Mesenchymal stem cell (in vitro differentiated cells and primary cell): ENCODE data around the gene PTPRG.

ENCODE experiments used
- DNase-seq: peaks from one replicate; pipeline ENCODE4 v3.0.0-alpha.2; 2013
- H2AFZ ChIP-seq: one replicate; pipeline ENCODE4 v1.6.1; 2013; ENCODE audit warnings: low read depth, mild to moderate bottlenecking, control low read depth, inconsistent platforms, low read length, moderate library complexity
- H2AK5ac ChIP-seq: 2 replicates; pipeline ENCODE4 v1.6.1; 2013; ENCODE audit warnings: low read length, moderate library complexity, mild to moderate bottlenecking, inconsistent platforms; ENCODE audit not compliant: severe bottlenecking
- H2BK120ac ChIP-seq: one replicate; pipeline ENCODE4 v1.6.1; 2013; ENCODE audit warnings: low read depth, mild to moderate bottlenecking, inconsistent platforms, low read length, moderate library complexity
- H2BK12ac ChIP-seq, 2 experiments: one replicate each; pipeline ENCODE4 v1.6.1; 2013; ENCODE audit warnings: inconsistent platforms in 2 of 2, low read length in 2 of 2, mild to moderate bottlenecking in 2 of 2, moderate library complexity in 2 of 2, control low read depth in 1 of 2
- H2BK15ac ChIP-seq: one replicate; pipeline ENCODE4 v1.6.1; 2013; ENCODE audit warnings: mild to moderate bottlenecking, low read depth, inconsistent platforms; ENCODE audit not compliant: poor library complexity, severe bottlenecking
- H2BK5ac ChIP-seq: 2 replicates; pipeline ENCODE4 v1.6.1; 2013; ENCODE audit warnings: low read depth, mild to moderate bottlenecking, low read length, control low read depth, inconsistent platforms; ENCODE audit not compliant: poor library complexity, severe bottlenecking
- H3K14ac ChIP-seq, 2 experiments: one replicate each; pipeline ENCODE4 v1.6.1; 2013; ENCODE audit warnings: inconsistent platforms in 2 of 2, low read length in 2 of 2, control low read depth in 1 of 2, mild to moderate bottlenecking in 1 of 2, moderate library complexity in 1 of 2
- H3K18ac ChIP-seq, 2 experiments: one replicate each; pipeline ENCODE4 v1.6.1; 2013; ENCODE audit warnings: inconsistent platforms in 2 of 2, low read length in 2 of 2, control low read depth in 1 of 2, low read depth in 1 of 2, mild to moderate bottlenecking in 1 of 2
- H3K23ac ChIP-seq, 2 experiments: one replicate each; pipeline ENCODE4 v1.6.1; 2013; ENCODE audit warnings: inconsistent platforms in 2 of 2, low read length in 2 of 2, mild to moderate bottlenecking in 2 of 2, moderate library complexity in 2 of 2, control low read depth in 1 of 2
- H3K27ac ChIP-seq: 2 replicates; pipeline ENCODE4 v1.5.1; 2013; ENCODE audit warnings: mild to moderate bottlenecking, moderate library complexity, low read length, control low read depth, inconsistent platforms; ENCODE audit not compliant: poor library complexity, severe bottlenecking
- H3K27me3 ChIP-seq, 2 experiments: 2 replicates each; pipeline versions ENCODE4 v1.6.1 to v1.7.0; 2013; ENCODE audit warnings: low read length in 2 of 2, mild to moderate bottlenecking in 2 of 2, moderate library complexity in 2 of 2, control low read depth in 1 of 2, inconsistent platforms in 1 of 2; ENCODE audit not compliant: control insufficient read depth in 1 of 2, insufficient read depth in 1 of 2
- H3K36me3 ChIP-seq, 2 experiments: 2 replicates each; pipeline versions ENCODE4 v1.6.1 to v1.7.0; 2013; ENCODE audit warnings: low read length in 2 of 2, control low read depth in 1 of 2, inconsistent platforms in 1 of 2, low read depth in 1 of 2, mild to moderate bottlenecking in 1 of 2; ENCODE audit not compliant: insufficient read depth in 2 of 2, control insufficient read depth in 1 of 2
- H3K4ac ChIP-seq, 2 experiments: one replicate each; pipeline ENCODE4 v1.6.1; 2013; ENCODE audit warnings: inconsistent platforms in 2 of 2, low read length in 2 of 2, mild to moderate bottlenecking in 2 of 2, moderate library complexity in 2 of 2, control low read depth in 1 of 2, low read depth in 1 of 2
- H3K4me1 ChIP-seq: 2 replicates; pipeline ENCODE4 v1.6.1; 2013; ENCODE audit warnings: low read depth, low read length, control low read depth; ENCODE audit not compliant: control insufficient read depth, insufficient read depth
- H3K4me2 ChIP-seq: 2 replicates; pipeline ENCODE4 v1.6.1; 2013; ENCODE audit warnings: low read length, mild to moderate bottlenecking, inconsistent platforms; ENCODE audit not compliant: poor library complexity, severe bottlenecking
- H3K4me3 ChIP-seq, 2 experiments: 2 replicates each; pipeline versions ENCODE4 v1.5.1 to v1.7.0; 2013; ENCODE audit warnings: low read length in 2 of 2, mild to moderate bottlenecking in 2 of 2, control low read depth in 1 of 2, low read depth in 1 of 2; ENCODE audit not compliant: insufficient read depth in 1 of 2
- H3K79me1 ChIP-seq: replicated peaks from 2 replicates; pipeline ENCODE4 v1.6.1; 2013; ENCODE audit warnings: mild to moderate bottlenecking, control low read depth, low read length, inconsistent platforms; ENCODE audit not compliant: poor library complexity, severe bottlenecking
- H3K9ac ChIP-seq: 2 replicates; pipeline ENCODE4 v1.7.0; 2013; ENCODE audit warnings: mild to moderate bottlenecking, low read length, moderate library complexity
- H3K9me3 ChIP-seq: 2 replicates; pipeline ENCODE4 v1.7.0; 2013; ENCODE audit warnings: mild to moderate bottlenecking, low read length; ENCODE audit not compliant: control insufficient read depth
- H4K8ac ChIP-seq: one replicate; pipeline ENCODE4 v1.6.1; 2013; ENCODE audit warnings: inconsistent platforms, mild to moderate bottlenecking, low read length, moderate library complexity
- H4K91ac ChIP-seq: one replicate; pipeline ENCODE4 v1.6.1; 2013; ENCODE audit warnings: mild to moderate bottlenecking, low read length, inconsistent platforms
- WGBS: methylation state at CpG from one replicate; pipeline ENCODE4 v1.1.7; 2013; ENCODE audit warnings: mixed read lengths; 5-methylcytosine and 5-hydroxymethylcytosine counted together

PTPRG gene

DNA sequence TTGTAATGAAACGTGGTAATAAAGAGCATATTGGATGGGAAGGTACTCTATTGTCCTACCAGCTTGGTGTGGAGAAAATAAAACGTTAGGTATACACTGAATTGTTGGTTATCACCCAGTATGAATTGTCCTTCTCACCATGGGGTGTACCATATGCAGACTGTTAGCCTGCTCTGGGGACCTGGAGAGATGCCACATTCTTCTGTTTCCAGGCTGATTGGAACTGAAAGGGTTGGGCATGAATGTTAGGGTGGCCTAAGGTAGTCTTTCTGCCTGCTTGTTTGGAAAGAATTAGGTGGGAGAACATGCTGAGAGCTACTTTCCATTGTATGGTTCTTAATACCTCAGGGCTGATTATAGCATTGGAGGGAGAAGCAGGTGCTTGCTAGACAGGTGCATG is 340.6 kb downstream of the PTPRG start:
- Histone ChIP-seq H3K9me3 (no peaks in the 10 kb centered on the region), H3K4me2 (no peak overlapping the region), H2BK15ac (no peak overlapping the region), H3K14ac (no peak overlapping the region), H3K4me1 (peaks cover 4% of the 10 kb centered on the region), H3K27me3 (no peaks in the 10 kb centered on the region), H2AFZ (no peak overlapping the region), H2BK12ac (no peak overlapping the region), H2AK5ac (no peak overlapping the region), H3K23ac (no peak overlapping the region), H3K27ac (no peak overlapping the region), H3K79me1 (peaks cover 31% of the 10 kb centered on the region), H4K8ac (no peak overlapping the region), H3K4ac (no peak overlapping the region), H3K4me3 (no peak overlapping the region), H4K91ac (no peak overlapping the region), H3K36me3 (no peaks in the 10 kb centered on the region), H3K18ac (no peak overlapping the region), H2BK5ac (no peak overlapping the region), H2BK120ac (no peak overlapping the region), H3K9ac (no peak overlapping the region)
- WGBS = 81% methylated on average over 2 of the region's 2 CpGs
- no peak for DNase-seq

DNA sequence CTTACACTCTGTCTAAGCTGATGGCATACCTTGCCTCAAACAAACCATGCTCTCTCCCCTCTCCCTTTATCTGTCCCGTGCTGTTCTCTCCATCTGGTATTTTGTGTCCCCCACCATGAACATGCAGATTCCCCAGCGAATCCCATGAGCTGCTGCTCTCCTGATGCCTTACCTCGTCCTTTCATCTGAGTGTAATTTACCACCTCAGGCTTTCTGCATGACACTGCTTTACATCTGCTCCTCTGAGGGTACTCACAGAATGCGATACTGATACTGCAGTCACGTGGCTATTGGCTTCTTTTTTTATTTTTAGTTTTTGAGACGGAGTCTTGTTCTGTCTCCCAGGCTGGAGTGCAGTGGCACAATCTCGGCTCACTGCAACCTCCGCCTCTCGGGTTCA is 341.7 kb downstream of the PTPRG start:
- no peak overlapping the region for H2BK15ac ChIP-seq
- H3K9me3 ChIP-seq = no peaks in the 10 kb centered on the region
- no peak overlapping the region for H4K8ac ChIP-seq
- no peak overlapping the region for H3K4me3 ChIP-seq
- no peak overlapping the region for H4K91ac ChIP-seq
- peaks cover 4% of the 10 kb centered on the region for H3K4me1 ChIP-seq
- H3K14ac ChIP-seq = no peak overlapping the region
- H3K18ac ChIP-seq = no peak overlapping the region
- H2BK5ac ChIP-seq = no peak overlapping the region
- H3K9ac ChIP-seq = no peak overlapping the region
- no peaks in the 10 kb centered on the region for H3K27me3 ChIP-seq
- H3K4me2 ChIP-seq = no peak overlapping the region
- no peak overlapping the region for H2BK120ac ChIP-seq
- no peak overlapping the region for H3K23ac ChIP-seq
- no peaks in the 10 kb centered on the region for H3K36me3 ChIP-seq
- no peak for DNase-seq
- H3K27ac ChIP-seq = no peak overlapping the region
- H2BK12ac ChIP-seq = no peak overlapping the region
- H2AK5ac ChIP-seq = peak overlapping the region; percentile 4
- H3K4ac ChIP-seq = no peak overlapping the region
- peaks cover 36% of the 10 kb centered on the region for H3K79me1 ChIP-seq
- H2AFZ ChIP-seq = no peak overlapping the region
- 78% methylated on average over 9 of the region's 9 CpGs for WGBS

DNA sequence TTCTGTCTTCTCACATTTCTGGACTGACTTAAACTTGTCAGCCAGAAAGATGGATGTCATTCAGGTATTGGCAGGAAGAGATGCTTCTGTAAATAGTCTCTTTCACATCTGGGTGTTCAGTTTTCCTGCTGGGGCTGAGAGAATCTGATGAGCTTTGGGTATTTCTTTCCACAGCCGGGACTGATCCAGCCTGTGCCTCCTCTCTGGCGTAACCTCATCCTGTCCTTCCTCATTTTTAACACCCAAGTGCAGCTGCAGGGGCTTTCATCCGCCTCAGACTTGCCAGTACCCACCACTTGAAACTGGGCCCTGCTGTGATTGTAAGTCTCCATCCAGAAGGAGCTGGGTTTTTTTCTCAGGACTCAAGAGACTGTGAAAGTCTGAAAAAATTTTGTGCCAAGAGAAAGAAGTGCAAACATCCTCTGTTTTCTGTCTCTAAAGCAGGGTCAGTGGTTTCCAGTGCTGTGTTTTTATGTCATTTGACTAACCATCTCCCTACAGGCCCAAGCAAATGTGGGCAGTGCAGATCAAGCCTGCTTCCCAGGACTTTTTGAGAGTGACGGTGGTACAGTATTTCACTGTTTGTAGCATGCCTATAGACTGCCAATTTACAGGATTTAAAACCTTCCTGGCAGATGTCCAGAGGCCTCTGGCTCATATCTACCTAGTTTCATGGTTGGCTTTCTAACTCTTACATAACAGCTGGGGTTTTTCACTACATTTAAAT is 342.7 kb downstream of the PTPRG start:
- Histone ChIP-seq H3K4me2 (no peak overlapping the region), H3K9me3 (no peaks in the 10 kb centered on the region), H3K4me1 (peaks cover 4% of the 10 kb centered on the region), H3K14ac (no peak overlapping the region), H2BK12ac (no peak overlapping the region), H2BK5ac (no peak overlapping the region), H2AFZ (no peak overlapping the region), H3K9ac (peak overlapping the region; percentile 46), H3K27me3 (no peaks in the 10 kb centered on the region), H2BK15ac (no peak overlapping the region), H4K8ac (no peak overlapping the region), H3K79me1 (peaks cover 37% of the 10 kb centered on the region), H3K18ac (no peak overlapping the region), H2BK120ac (no peak overlapping the region), H3K23ac (no peak overlapping the region), H2AK5ac (no peak overlapping the region), H3K36me3 (no peaks in the 10 kb centered on the region), H3K4me3 (peak overlapping the region in 1 of 2 experiments; percentile 23), H4K91ac (no peak overlapping the region), H3K27ac (peak overlapping the region; percentile 43), H3K4ac (no peak overlapping the region)
- DNase-seq = peak; percentile 26
- 30% methylated on average over 4 of the region's 4 CpGs for WGBS

DNA sequence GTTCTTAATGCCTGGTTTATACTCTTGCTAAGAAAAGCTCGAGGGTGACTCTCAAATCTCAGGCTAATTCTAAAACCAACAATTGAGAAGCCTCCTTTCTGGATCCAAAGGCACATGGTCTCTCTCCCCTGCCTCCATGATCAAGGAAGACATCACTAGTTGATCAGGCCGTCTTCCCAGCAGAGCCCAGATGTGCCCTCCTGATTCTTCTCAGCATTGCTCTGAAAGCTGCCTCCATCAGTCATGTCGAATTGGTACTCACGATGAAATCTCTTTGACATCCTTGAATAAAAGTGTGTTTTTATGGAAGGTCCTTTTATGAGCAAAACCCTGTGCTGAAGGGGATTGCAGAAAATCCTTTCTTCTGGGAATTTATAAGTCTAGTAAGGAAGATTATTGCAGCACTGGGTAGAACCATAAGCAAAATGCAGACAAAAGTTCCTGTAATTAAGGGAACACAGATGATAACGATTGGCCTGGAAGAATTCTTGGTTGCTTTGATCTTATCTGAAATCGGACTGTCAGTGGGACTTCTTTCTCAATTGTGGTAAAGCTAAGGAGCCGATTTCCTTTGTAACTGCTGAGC is 345.9 kb downstream of the PTPRG start:
- Histone ChIP-seq H3K18ac (no peak overlapping the region), H3K9me3 (no peaks in the 10 kb centered on the region), H3K4me3 (no peak overlapping the region), H3K36me3 (no peaks in the 10 kb centered on the region), H3K4me1 (peaks cover 2% of the 10 kb centered on the region), H3K27ac (no peak overlapping the region), H2BK12ac (no peak overlapping the region), H3K14ac (no peak overlapping the region), H3K4ac (no peak overlapping the region), H3K4me2 (no peak overlapping the region), H4K91ac (no peak overlapping the region), H3K79me1 (peaks cover 25% of the 10 kb centered on the region), H2BK120ac (no peak overlapping the region), H2BK5ac (no peak overlapping the region), H2AFZ (no peak overlapping the region), H3K27me3 (no peaks in the 10 kb centered on the region), H4K8ac (no peak overlapping the region), H2BK15ac (no peak overlapping the region), H2AK5ac (no peak overlapping the region), H3K9ac (no peak overlapping the region), H3K23ac (no peak overlapping the region)
- 83% methylated on average over 7 of the region's 7 CpGs for WGBS
- DNase-seq = no peak
